Measurements from ENCODE around the gene GRIK1.
A peak's percentile ranks its signal among the peaks of the same experiment; 100 is the strongest.
"Not testable (repeated sequence)": the region's sequence is repeated elsewhere in the genome, so short reads cannot be mapped to it uniquely, and the experiment has no call there.

The GRIK1 gene

DNA sequence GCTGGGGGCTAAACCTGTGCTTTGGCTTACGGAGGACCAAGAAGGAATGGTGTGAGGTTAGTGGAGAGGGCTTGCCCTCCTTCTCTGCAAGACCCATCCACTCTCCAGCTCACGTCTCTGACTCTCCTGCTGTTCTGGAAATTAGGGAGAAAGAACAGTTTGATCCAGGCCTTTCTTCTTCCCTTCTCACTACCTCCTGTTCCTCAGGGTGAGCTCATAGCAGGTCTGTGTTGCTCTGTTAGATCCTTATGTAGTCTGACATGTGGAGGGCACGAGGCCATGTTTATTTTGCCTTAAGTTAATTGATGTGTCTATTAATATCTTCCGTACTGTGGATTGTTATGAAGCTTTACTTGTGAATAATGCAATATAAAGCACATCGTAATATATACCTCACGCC is 315.0 kb downstream of the GRIK1 start:
- Histone ChIP-seq H3K4me1 (ENCODE audit: control insufficient read depth in 5 of 5, insufficient read depth in 5 of 5, low read length in 5 of 5) (no peaks in the 10 kb centered on the region), H3K9ac (ENCODE audit: low read length in 5 of 5) (no peak overlapping the region), H3K9me3 (ENCODE audit: control insufficient read depth in 5 of 5, low read length in 5 of 5) (no peaks in the 10 kb centered on the region), H3K4me3 (ENCODE audit: low read depth in 1 of 5, low read length in 5 of 5) (no peak overlapping the region), H3K27me3 (ENCODE audit: control insufficient read depth in 5 of 5, insufficient read depth in 4 of 5, low read length in 5 of 5) (no peaks in the 10 kb centered on the region), H3K36me3 (ENCODE audit: control insufficient read depth in 5 of 5, insufficient read depth in 5 of 5, low read length in 5 of 5) (no peaks in the 10 kb centered on the region), H3K27ac (ENCODE audit: low read depth, low read length) (no peak overlapping the region)

DNA sequence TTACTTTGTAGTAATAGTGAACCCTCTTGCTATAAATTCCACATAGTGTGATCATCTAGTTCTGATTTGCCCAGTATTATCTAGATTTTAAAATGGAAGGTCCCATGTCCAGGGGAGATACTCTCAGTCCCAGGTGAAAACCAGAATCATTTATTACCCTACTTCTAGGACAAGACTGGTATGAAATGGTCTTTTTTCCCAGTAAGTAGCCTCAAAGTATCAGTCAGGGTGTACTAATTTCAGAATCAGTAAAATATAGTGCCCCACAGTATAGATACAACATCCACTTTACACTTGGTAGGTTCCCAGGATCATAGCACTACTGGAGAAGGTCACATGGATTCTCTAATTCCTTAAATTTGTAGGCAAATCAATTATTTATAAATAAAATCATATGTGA is 318.3 kb downstream of the GRIK1 start:
- H3K4me3 ChIP-seq (ENCODE audit: low read depth in 1 of 5, low read length in 5 of 5): no peak overlapping the region
- no peak overlapping the region for H3K9ac ChIP-seq (ENCODE audit: low read length in 5 of 5)
- no peaks in the 10 kb centered on the region for H3K36me3 ChIP-seq (ENCODE audit: control insufficient read depth in 5 of 5, insufficient read depth in 5 of 5, low read length in 5 of 5)
- H3K9me3 ChIP-seq (ENCODE audit: control insufficient read depth in 5 of 5, low read length in 5 of 5): no peaks in the 10 kb centered on the region
- H3K27me3 ChIP-seq (ENCODE audit: control insufficient read depth in 5 of 5, insufficient read depth in 4 of 5, low read length in 5 of 5): no peaks in the 10 kb centered on the region
- H3K4me1 ChIP-seq (ENCODE audit: control insufficient read depth in 5 of 5, insufficient read depth in 5 of 5, low read length in 5 of 5): no peaks in the 10 kb centered on the region
- H3K27ac ChIP-seq (ENCODE audit: low read depth, low read length): no peak overlapping the region

DNA sequence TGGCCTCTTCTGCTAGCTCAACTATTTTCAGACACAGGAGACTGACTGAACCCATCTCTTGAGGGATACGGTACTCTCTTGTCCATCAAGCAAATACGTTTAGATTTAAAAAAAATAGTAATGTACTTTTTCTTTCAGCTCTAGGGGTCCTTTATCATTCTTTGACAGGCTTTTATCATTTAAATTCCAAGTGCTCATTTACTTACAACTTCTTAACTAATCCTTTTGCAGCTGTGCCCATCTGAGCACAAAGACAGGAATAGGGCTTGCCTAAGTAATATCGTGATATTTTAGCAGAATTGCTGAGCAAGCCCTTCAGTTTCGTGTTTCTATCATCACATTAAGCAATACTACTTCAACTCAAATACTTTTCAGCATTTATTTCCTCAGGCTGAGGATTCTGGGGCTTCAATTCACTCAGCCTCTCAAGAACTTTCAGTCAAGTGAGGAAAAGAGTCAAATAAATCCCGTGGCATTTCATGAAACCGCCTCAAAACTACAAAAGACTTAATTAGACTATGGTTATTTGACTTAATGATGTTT is 323.5 kb downstream of the GRIK1 start:
- no peak overlapping the region for H3K4me3 ChIP-seq (ENCODE audit: low read depth in 1 of 5, low read length in 5 of 5)
- H3K27me3 ChIP-seq (ENCODE audit: control insufficient read depth in 5 of 5, insufficient read depth in 4 of 5, low read length in 5 of 5): no peaks in the 10 kb centered on the region
- H3K27ac ChIP-seq (ENCODE audit: low read depth, low read length): no peak overlapping the region
- H3K9me3 ChIP-seq (ENCODE audit: control insufficient read depth in 5 of 5, low read length in 5 of 5): no peaks in the 10 kb centered on the region
- H3K36me3 ChIP-seq (ENCODE audit: control insufficient read depth in 5 of 5, insufficient read depth in 5 of 5, low read length in 5 of 5): no peaks in the 10 kb centered on the region
- H3K4me1 ChIP-seq (ENCODE audit: control insufficient read depth in 5 of 5, insufficient read depth in 5 of 5, low read length in 5 of 5): no peaks in the 10 kb centered on the region
- no peak overlapping the region for H3K9ac ChIP-seq (ENCODE audit: low read length in 5 of 5)

DNA sequence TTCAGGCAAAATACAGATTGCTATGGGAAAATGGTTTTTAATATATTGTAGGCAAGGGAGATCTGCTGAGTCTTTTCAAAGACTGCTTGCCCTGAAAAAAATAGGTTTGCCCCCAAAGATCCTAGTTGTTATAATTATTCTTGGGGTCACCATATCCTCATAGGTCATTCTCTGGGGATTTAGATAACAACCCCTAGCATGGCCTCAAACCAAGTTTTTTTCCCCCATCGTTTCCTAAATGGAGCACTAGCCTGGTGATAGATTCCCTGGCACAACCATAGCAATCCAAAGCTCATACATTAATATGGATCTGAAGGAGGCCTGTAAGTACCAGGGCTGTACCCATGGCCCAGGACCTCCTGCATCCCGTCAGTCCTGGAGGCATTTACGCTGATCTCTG is 325.9 kb downstream of the GRIK1 start:
- no peaks in the 10 kb centered on the region for H3K4me1 ChIP-seq (ENCODE audit: control insufficient read depth in 5 of 5, insufficient read depth in 5 of 5, low read length in 5 of 5)
- H3K36me3 ChIP-seq (ENCODE audit: control insufficient read depth in 5 of 5, insufficient read depth in 5 of 5, low read length in 5 of 5): no peaks in the 10 kb centered on the region
- no peak overlapping the region for H3K27ac ChIP-seq (ENCODE audit: low read depth, low read length)
- H3K4me3 ChIP-seq (ENCODE audit: low read depth in 1 of 5, low read length in 5 of 5): no peak overlapping the region
- no peaks in the 10 kb centered on the region for H3K9me3 ChIP-seq (ENCODE audit: control insufficient read depth in 5 of 5, low read length in 5 of 5)
- H3K27me3 ChIP-seq (ENCODE audit: control insufficient read depth in 5 of 5, insufficient read depth in 4 of 5, low read length in 5 of 5): no peaks in the 10 kb centered on the region
- H3K9ac ChIP-seq (ENCODE audit: low read length in 5 of 5): no peak overlapping the region

DNA sequence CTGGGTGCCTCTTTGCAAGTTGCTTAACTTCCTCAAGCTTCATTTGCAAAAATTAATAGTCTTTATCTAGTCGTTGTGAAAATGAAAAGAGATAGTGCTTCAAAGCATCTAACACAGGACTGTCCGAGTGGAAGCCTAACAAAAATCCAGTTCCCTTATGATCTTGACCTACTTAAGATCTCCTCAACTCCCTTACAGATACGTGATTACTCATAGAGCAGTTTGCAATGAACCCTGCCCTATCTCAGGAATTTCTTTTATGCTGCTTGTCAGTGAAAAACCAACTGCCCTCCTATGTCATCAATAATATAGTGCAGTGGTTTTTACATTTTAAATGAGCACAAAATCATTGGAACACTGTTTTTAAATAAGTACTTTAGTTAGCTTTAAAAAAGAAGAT is 326.8 kb downstream of the GRIK1 start:
- H3K9me3 ChIP-seq (ENCODE audit: control insufficient read depth in 5 of 5, low read length in 5 of 5): no peaks in the 10 kb centered on the region
- no peaks in the 10 kb centered on the region for H3K4me1 ChIP-seq (ENCODE audit: control insufficient read depth in 5 of 5, insufficient read depth in 5 of 5, low read length in 5 of 5)
- no peaks in the 10 kb centered on the region for H3K36me3 ChIP-seq (ENCODE audit: control insufficient read depth in 5 of 5, insufficient read depth in 5 of 5, low read length in 5 of 5)
- H3K9ac ChIP-seq (ENCODE audit: low read length in 5 of 5): no peak overlapping the region
- H3K27ac ChIP-seq (ENCODE audit: low read depth, low read length): no peak overlapping the region
- H3K27me3 ChIP-seq (ENCODE audit: control insufficient read depth in 5 of 5, insufficient read depth in 4 of 5, low read length in 5 of 5): no peaks in the 10 kb centered on the region
- no peak overlapping the region for H3K4me3 ChIP-seq (ENCODE audit: low read depth in 1 of 5, low read length in 5 of 5)

DNA sequence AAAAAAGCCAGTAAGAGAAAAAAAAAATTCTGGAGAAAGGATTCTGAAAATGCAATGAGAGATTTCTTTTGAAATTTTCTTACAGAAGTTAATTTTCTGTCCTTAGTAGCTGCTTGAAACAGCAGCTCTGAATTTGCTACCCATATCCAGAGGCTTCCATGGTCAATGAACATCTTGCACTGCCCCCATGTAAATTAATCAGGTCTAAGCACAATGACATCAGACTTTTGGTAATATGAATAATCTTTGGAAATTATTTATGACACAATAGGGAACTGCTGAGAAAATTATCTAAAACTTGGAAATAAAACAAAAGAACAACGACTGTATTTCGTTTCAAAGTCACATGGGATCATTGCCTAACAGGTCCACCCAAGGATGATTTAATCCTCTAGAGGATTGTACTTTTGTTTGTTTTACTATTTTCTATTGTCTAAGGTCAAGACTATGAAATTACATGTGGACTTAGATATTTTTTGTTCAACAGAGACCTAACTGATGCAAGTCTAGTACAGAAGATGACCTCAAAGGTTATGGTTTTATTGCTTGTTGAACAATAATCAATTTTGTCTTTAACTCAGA is 328.9 kb downstream of the GRIK1 start:
- Histone ChIP-seq H3K4me3 (ENCODE audit: low read depth in 1 of 5, low read length in 5 of 5) (no peak overlapping the region), H3K9ac (ENCODE audit: low read length in 5 of 5) (no peak overlapping the region), H3K27ac (ENCODE audit: low read depth, low read length) (no peak overlapping the region), H3K9me3 (ENCODE audit: control insufficient read depth in 5 of 5, low read length in 5 of 5) (no peaks in the 10 kb centered on the region), H3K27me3 (ENCODE audit: control insufficient read depth in 5 of 5, insufficient read depth in 4 of 5, low read length in 5 of 5) (no peaks in the 10 kb centered on the region), H3K4me1 (ENCODE audit: control insufficient read depth in 5 of 5, insufficient read depth in 5 of 5, low read length in 5 of 5) (no peaks in the 10 kb centered on the region), H3K36me3 (ENCODE audit: control insufficient read depth in 5 of 5, insufficient read depth in 5 of 5, low read length in 5 of 5) (no peaks in the 10 kb centered on the region)

DNA sequence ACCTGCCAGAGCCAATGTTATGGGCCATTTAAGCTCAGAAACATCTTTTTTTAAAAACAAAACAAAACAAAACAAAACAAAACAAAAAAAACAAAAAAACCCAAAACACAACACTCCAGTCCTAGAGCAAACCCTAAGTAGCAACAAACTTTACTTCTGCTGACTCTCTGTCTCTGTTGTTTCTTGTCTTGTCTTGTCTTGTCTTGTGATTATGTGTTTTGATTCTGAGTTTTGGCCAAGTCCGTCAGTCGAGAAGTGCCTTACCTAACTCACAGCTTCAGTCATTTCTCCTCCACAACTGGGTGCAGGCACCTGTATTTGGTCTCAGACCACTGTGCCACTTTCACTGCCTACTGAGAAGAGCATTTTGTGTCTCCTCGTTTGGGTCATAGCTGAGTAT is 333.2 kb downstream of the GRIK1 start:
- Histone ChIP-seq H3K27ac (ENCODE audit: low read depth, low read length) (no peak overlapping the region), H3K9ac (ENCODE audit: low read length in 5 of 5) (no peak overlapping the region), H3K4me3 (ENCODE audit: low read depth in 1 of 5, low read length in 5 of 5) (no peak overlapping the region), H3K9me3 (ENCODE audit: control insufficient read depth in 5 of 5, low read length in 5 of 5) (peaks cover 0 to 4% (median 0%) of the 10 kb centered on the region in 5 donors), H3K4me1 (ENCODE audit: control insufficient read depth in 5 of 5, insufficient read depth in 5 of 5, low read length in 5 of 5) (no peaks in the 10 kb centered on the region), H3K27me3 (ENCODE audit: control insufficient read depth in 5 of 5, insufficient read depth in 4 of 5, low read length in 5 of 5) (no peaks in the 10 kb centered on the region), H3K36me3 (ENCODE audit: control insufficient read depth in 5 of 5, insufficient read depth in 5 of 5, low read length in 5 of 5) (no peaks in the 10 kb centered on the region)

DNA sequence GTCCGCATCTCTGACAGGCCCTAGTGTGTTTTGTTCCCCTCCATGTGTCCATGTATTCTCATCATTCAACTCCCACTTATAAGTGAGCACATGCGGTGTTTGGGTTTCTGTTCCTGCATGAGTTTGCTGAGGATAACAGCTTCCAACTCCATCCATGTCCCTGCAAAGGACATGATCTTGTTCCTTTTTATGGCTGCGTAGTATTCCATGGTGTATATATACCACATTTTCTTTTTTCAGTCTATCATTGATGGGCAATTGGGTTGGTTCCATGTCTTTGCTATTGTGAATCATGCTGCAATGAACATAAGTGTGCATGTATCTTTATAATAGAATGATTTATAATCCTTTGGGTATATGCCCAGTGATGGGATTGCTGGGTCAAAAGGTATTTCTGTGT is 334.6 kb downstream of the GRIK1 start:
- not testable (repeated sequence) for H3K4me3 ChIP-seq (ENCODE audit: low read depth in 1 of 5, low read length in 5 of 5); H3K36me3 ChIP-seq (ENCODE audit: control insufficient read depth in 5 of 5, insufficient read depth in 5 of 5, low read length in 5 of 5); H3K27ac ChIP-seq (ENCODE audit: low read depth, low read length); H3K9ac ChIP-seq (ENCODE audit: low read length in 5 of 5); H3K4me1 ChIP-seq (ENCODE audit: control insufficient read depth in 5 of 5, insufficient read depth in 5 of 5, low read length in 5 of 5); H3K9me3 ChIP-seq (ENCODE audit: control insufficient read depth in 5 of 5, low read length in 5 of 5); H3K27me3 ChIP-seq (ENCODE audit: control insufficient read depth in 5 of 5, insufficient read depth in 4 of 5, low read length in 5 of 5)

DNA sequence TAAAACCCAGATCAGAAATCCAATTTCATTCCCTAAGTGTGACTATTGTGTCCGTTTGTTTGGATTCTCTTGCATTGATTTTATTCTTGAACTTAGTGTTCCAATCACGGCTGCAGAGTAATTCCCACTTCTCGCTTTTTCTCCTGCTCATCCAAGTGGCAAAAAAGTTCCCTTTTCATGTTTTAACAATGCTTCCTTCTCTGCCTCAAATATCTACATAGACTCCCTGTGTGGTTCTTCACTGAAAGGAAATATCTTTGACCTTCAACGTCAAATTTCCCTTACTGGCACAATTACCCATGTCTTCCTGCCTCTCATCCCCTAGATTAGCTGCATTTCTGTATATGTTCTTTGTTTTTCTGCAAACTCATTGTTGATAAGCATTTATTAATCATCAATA is 335.7 kb downstream of the GRIK1 start:
- H3K4me1 ChIP-seq (ENCODE audit: control insufficient read depth in 5 of 5, insufficient read depth in 5 of 5, low read length in 5 of 5): no peaks in the 10 kb centered on the region
- peaks cover 0 to 4% (median 0%) of the 10 kb centered on the region in 5 donors for H3K9me3 ChIP-seq (ENCODE audit: control insufficient read depth in 5 of 5, low read length in 5 of 5)
- H3K36me3 ChIP-seq (ENCODE audit: control insufficient read depth in 5 of 5, insufficient read depth in 5 of 5, low read length in 5 of 5): no peaks in the 10 kb centered on the region
- no peaks in the 10 kb centered on the region for H3K27me3 ChIP-seq (ENCODE audit: control insufficient read depth in 5 of 5, insufficient read depth in 4 of 5, low read length in 5 of 5)
- no peak overlapping the region for H3K9ac ChIP-seq (ENCODE audit: low read length in 5 of 5)
- no peak overlapping the region for H3K4me3 ChIP-seq (ENCODE audit: low read depth in 1 of 5, low read length in 5 of 5)
- no peak overlapping the region for H3K27ac ChIP-seq (ENCODE audit: low read depth, low read length)

DNA sequence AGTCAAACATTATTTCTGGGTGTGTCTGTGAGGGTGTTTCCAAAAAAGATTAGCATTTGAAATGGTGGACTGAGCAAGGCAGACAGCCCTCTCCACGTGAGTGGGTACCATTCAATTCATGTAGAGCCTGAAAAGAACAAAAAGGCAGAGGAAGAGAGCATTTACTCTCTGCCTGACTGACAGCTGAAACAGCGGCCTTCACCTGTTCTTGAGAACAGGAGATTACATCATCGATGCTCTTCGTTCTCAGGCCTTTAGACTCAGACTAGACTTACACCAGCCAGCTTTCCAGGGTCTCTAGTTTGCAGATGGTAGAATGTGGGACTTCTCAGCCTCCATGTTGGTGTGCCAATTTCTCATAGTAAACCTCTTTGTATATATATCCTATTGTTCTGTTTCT is 338.7 kb downstream of the GRIK1 start:
- H3K4me3 ChIP-seq (ENCODE audit: low read depth in 1 of 5, low read length in 5 of 5): no peak overlapping the region
- H3K36me3 ChIP-seq (ENCODE audit: control insufficient read depth in 5 of 5, insufficient read depth in 5 of 5, low read length in 5 of 5): peaks cover 0 to 3% (median 0%) of the 10 kb centered on the region in 5 donors
- H3K9me3 ChIP-seq (ENCODE audit: control insufficient read depth in 5 of 5, low read length in 5 of 5): peaks cover 0 to 4% (median 0%) of the 10 kb centered on the region in 5 donors
- H3K27me3 ChIP-seq (ENCODE audit: control insufficient read depth in 5 of 5, insufficient read depth in 4 of 5, low read length in 5 of 5): no peaks in the 10 kb centered on the region
- no peak overlapping the region for H3K9ac ChIP-seq (ENCODE audit: low read length in 5 of 5)
- no peak overlapping the region for H3K27ac ChIP-seq (ENCODE audit: low read depth, low read length)
- no peaks in the 10 kb centered on the region for H3K4me1 ChIP-seq (ENCODE audit: control insufficient read depth in 5 of 5, insufficient read depth in 5 of 5, low read length in 5 of 5)

DNA sequence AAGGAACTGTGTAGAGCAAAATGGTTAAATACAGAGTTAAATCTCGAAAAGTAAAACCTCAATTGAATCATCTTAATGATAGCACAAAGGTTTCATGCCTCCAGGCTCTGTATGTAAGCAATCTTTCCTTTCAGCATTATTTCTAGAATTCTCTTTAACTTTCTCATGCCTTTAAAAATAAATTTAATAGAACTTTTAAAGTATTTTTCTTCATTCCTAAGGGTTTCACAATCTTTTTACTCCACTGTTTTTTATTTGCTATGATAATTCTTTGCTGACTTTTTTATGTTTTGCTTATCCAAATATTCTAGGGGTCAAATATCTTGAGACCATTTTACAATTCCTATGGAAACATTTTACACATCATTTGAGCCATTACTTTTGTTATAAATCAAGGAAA is 353.1 kb downstream of the GRIK1 start:
- Histone ChIP-seq H3K4me1 (ENCODE audit: control insufficient read depth in 5 of 5, insufficient read depth in 5 of 5, low read length in 5 of 5) (no peaks in the 10 kb centered on the region), H3K27me3 (ENCODE audit: control insufficient read depth in 5 of 5, insufficient read depth in 4 of 5, low read length in 5 of 5) (no peaks in the 10 kb centered on the region), H3K9ac (ENCODE audit: low read length in 5 of 5) (peak overlapping the region in 1 of 5 donors; percentile 11)

More for the DNA sequence above, 353.1 kb downstream of the GRIK1 start:
- H3K9me3 ChIP-seq (ENCODE audit: control insufficient read depth in 5 of 5, low read length in 5 of 5): no peaks in the 10 kb centered on the region
- H3K36me3 ChIP-seq (ENCODE audit: control insufficient read depth in 5 of 5, insufficient read depth in 5 of 5, low read length in 5 of 5): no peaks in the 10 kb centered on the region
- no peak overlapping the region for H3K27ac ChIP-seq (ENCODE audit: low read depth, low read length)
- no peak overlapping the region for H3K4me3 ChIP-seq (ENCODE audit: low read depth in 1 of 5, low read length in 5 of 5)

Measured in subcutaneous abdominal adipose tissue (tissue), 5 donors.